Measurements from ENCODE around the gene CCDC24.

Gene CCDC24

GRCh38 chr1:43981135-43981491 is 10.3 kb upstream of the CCDC24 start:
- DNase-seq: no peak

GRCh38 chr1:43981636-43982035 is 9.8 kb upstream of the CCDC24 start:
- DNase-seq: no peak

GRCh38 chr1:43982241-43982640 is 9.2 kb upstream of the CCDC24 start:
- DNase-seq: no peak

GRCh38 chr1:43982808-43983207 is 8.6 kb upstream of the CCDC24 start:
- no peak for DNase-seq

GRCh38 chr1:43983253-43983899 is 8.0 kb upstream of the CCDC24 start:
- no peak for DNase-seq

GRCh38 chr1:43984855-43985254 is 6.5 kb upstream of the CCDC24 start:
- DNase-seq: no peak

- no peak for DNase-seq
Measured at GRCh38 chr1:43985984-43986595, 5.3 kb upstream of the CCDC24 start.

GRCh38 chr1:43986712-43987111 is 4.7 kb upstream of the CCDC24 start:
- no peak for DNase-seq

GRCh38 chr1:43987159-43987902 is 4.1 kb upstream of the CCDC24 start:
- DNase-seq: no peak

GRCh38 chr1:43990271-43991199 is 864 bp upstream of the CCDC24 start:
- DNase-seq: no peak

- no peak for DNase-seq
Measured at GRCh38 chr1:43991200-43991475, 261 bp upstream of the CCDC24 start.

GRCh38 chr1:43992232-43992995 is 1.0 kb downstream of the CCDC24 start:
- DNase-seq: no peak

- DNase-seq: no peak
Measured at GRCh38 chr1:43993206-43993914, 2.0 kb downstream of the CCDC24 start.

GRCh38 chr1:43994071-43994470 is 2.7 kb downstream of the CCDC24 start:
- no peak for DNase-seq

GRCh38 chr1:43994794-43995790 is 3.7 kb downstream of the CCDC24 start:
- no peak for DNase-seq

GRCh38 chr1:43995984-43996732 is 4.8 kb downstream of the CCDC24 start:
- DNase-seq: no peak

- DNase-seq: no peak
Measured at GRCh38 chr1:43996733-43997115, 5.3 kb downstream of the CCDC24 start.

GRCh38 chr1:43997295-43997999 is 6.0 kb downstream of the CCDC24 start:
- DNase-seq: no peak

GRCh38 chr1:43998000-43998378 is 6.6 kb downstream of the CCDC24 start:
- DNase-seq: no peak

All from activated CD8-positive, alpha-beta memory T cell treated with anti-CD3 and anti-CD28 coated beads, Interleukin-2, amount 50 U/mL, for 4 hours (primary cell).